Upper lobe of left lung (tissue), 6 donors: Measurements from ENCODE around the gene GRIK4. TPM values are rescaled to one million over a fixed set of nuclear protein-coding genes. Genes with fewer than 3 reads are reported as not detected.

Experiments used
- ATAC-seq, 2 donors: fragments of 200-7000 bp; cut with Tn5 transposase; one replicate each; pipeline ENCODE4 v1.9.1; 2022; ENCODE audit warnings: mild to moderate bottlenecking in 2 of 2, moderate library complexity in 2 of 2; ENCODE audit not compliant: low FRiP score in 2 of 2
- DNase-seq, 2 donors: peaks; one replicate each; pipeline ENCODE4 v3.0.0-alpha.2; 2019 to 2020
- H3K27ac ChIP-seq, 4 donors: fragments of 200-600 bp; sonication (generic); one replicate each; pipeline ENCODE4 v1.5.1; 2016 to 2019
- H3K27me3 ChIP-seq, 4 donors: fragments of 200-600 bp; sonication (generic); one replicate each; pipeline ENCODE4 v1.5.1; 2017 to 2019
- H3K36me3 ChIP-seq, 4 donors: fragments of 200-600 bp; sonication (generic); one replicate each; pipeline ENCODE4 v1.5.1; 2016 to 2019
- H3K4me1 ChIP-seq, 4 donors: fragments of 200-600 bp; sonication (generic); one replicate each; pipeline ENCODE4 v1.5.1; 2018 to 2019
- H3K4me3 ChIP-seq, 4 donors: fragments of 200-600 bp; sonication (generic); one replicate each; pipeline ENCODE4 v1.5.1; 2017 to 2019; ENCODE audit warnings: mild to moderate bottlenecking in 2 of 4, moderate library complexity in 1 of 4
- H3K9me3 ChIP-seq, 4 donors: fragments of 200-600 bp; sonication (generic); one replicate each; pipeline ENCODE4 v1.5.1; 2018 to 2019
- EP300 ChIP-seq, 4 donors: sonication (generic); formaldehyde crosslinking; IDR thresholded peaks; one replicate each; pipeline ENCODE4 v1.5.1; 2017; ENCODE audit warnings: antibody characterized with exemption in 4 of 4, control low read depth in 2 of 4
- POLR2A ChIP-seq, 4 donors: fragments of 450-650 bp; IDR thresholded peaks; one replicate each; pipeline ENCODE4 v1.5.1; 2016 to 2017; ENCODE audit warnings: antibody characterized with exemption in 4 of 4, mild to moderate bottlenecking in 2 of 4
- POLR2AphosphoS5 ChIP-seq, 2 donors: sonication (generic); formaldehyde crosslinking; IDR thresholded peaks; one replicate each; pipeline ENCODE4 v1.5.1; 2017; ENCODE audit warnings: antibody characterized with exemption in 2 of 2
- WGBS, 2 donors: methylation state at CpG; one replicate each; pipeline ENCODE4 v1.1.5; 2017 to 2018; 5-methylcytosine and 5-hydroxymethylcytosine counted together
- total RNA-seq, 6 donors: library from RNA; depleted of rRNA in 4 of 6; stranded (reverse); fragments of >200 nt in 4 of 6; gene quantifications; one replicate each; pipeline versions ENCODE4 v1.1.0 to v1.2.1, GENCODE V29; 2016 to 2021
- TF ChIP-seq, protein P1 (sequence below), 6 experiments: fragments of 450-650 bp in 4 of 6; fragments of 200-600 bp in 2 of 6; sonication (generic) in 2 of 6; IDR thresholded peaks; one replicate each; pipeline ENCODE4 v1.5.1; 2016 to 2019; ENCODE audit warnings: antibody characterized with exemption in 6 of 6
- donor health status: DM: no; HTN: no; CAD: no; lungs with moderate emphysema.
- donor health status: DM: no; HTN: yes; CAD: no; lungs with severe emphysema.

Gene GRIK4
- total RNA-seq, 6 donors from 2014 or later, result 0.30 to 8.4 (median 0.78) TPM

DNA sequence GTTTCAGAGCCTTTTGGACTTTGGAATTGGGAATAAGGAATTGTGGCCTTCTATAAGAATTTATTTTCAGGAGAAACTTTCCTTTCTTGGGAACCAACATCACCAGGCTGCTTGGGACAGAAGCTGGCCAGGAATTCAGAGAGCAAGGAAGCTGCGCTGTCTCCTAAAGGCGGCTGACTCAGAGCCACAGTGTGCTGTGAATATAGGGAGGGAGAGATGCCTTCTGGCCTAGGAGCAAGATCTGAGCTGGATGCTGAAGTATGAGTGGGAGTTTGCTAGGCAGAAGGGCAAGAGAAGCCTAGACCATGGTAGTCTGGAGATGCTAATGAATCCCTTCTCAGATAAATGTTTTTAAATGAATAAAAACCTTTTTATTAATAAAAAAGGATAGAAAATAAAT, 298.7 kb downstream of the GRIK4 start:
- Histone ChIP-seq H3K27me3 (no peaks in the 10 kb centered on the region), H3K36me3 (no peaks in the 10 kb centered on the region), H3K4me1 (no peaks in the 10 kb centered on the region), H3K4me3 (no peak overlapping the region), H3K27ac (no peak overlapping the region), H3K9me3 (no peaks in the 10 kb centered on the region)
- no peak for DNase-seq
- TF ChIP-seq POLR2A (IDR thresholded peaks at IDR 0.05) (no peak), POLR2AphosphoS5 (IDR thresholded peaks at IDR 0.05) (no peak), EP300 (IDR thresholded peaks at IDR 0.05) (no peak)
- TF ChIP-seq, protein P1, sequence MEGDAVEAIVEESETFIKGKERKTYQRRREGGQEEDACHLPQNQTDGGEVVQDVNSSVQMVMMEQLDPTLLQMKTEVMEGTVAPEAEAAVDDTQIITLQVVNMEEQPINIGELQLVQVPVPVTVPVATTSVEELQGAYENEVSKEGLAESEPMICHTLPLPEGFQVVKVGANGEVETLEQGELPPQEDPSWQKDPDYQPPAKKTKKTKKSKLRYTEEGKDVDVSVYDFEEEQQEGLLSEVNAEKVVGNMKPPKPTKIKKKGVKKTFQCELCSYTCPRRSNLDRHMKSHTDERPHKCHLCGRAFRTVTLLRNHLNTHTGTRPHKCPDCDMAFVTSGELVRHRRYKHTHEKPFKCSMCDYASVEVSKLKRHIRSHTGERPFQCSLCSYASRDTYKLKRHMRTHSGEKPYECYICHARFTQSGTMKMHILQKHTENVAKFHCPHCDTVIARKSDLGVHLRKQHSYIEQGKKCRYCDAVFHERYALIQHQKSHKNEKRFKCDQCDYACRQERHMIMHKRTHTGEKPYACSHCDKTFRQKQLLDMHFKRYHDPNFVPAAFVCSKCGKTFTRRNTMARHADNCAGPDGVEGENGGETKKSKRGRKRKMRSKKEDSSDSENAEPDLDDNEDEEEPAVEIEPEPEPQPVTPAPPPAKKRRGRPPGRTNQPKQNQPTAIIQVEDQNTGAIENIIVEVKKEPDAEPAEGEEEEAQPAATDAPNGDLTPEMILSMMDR (IDR thresholded peaks at IDR 0.05), result no peak
- WGBS, 2 donors, result 88 to 97% methylated on average over 2 of the region's 2 CpGs
- ATAC-seq, result no peak

DNA sequence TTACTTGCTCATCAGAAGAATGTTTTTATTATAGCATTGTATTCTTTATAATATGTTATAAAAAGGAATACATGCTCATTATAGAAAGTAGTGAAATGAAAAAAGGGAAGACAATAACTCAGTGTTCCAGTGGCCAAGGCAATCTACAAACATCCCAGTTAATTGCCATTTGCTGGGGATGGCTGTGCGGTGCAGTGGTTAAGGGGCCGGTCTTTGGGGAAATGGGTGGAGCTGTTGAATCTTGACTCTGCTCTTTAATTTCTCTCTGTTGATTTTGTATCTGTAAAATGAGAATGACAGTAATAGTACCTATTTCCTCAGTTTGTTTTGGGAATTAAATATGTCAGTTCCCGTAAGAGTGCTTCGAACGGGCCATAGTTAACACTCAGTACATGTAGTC, 299.7 kb downstream of the GRIK4 start:
- WGBS, 2 donors, result 92 to 93% methylated on average over 5 of the region's 5 CpGs

DNA sequence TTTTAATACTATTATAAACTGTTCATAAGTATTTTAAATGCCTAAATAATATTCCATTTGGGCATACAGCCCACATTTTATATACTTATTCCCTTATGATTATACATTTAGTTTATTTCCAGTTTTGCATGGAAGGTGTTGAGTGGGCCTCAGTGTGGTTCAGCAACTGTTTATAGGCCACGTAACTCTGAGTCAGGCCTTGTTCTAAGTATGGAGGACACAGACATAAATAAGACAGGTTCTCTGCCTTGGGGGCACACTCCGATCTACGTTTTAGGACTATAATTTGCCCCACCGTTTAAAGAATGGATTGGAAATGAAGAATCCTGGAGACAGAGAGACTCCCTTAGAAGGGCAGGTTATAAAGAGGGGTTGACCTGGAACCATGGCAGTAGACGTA, 300.2 kb downstream of the GRIK4 start:
- no peaks in the 10 kb centered on the region for H3K9me3 ChIP-seq
- H3K4me1 ChIP-seq, result no peaks in the 10 kb centered on the region
- DNase-seq (no peak), ATAC-seq (no peak)
- TF ChIP-seq, protein P1 (IDR thresholded peaks at IDR 0.05), result no peak
- TF ChIP-seq EP300 (IDR thresholded peaks at IDR 0.05), result no peak
- TF ChIP-seq POLR2AphosphoS5 (IDR thresholded peaks at IDR 0.05), result no peak
- no peak for TF ChIP-seq POLR2A (IDR thresholded peaks at IDR 0.05)
- WGBS, 2 donors, result 90 to 93% methylated on average over 5 of the region's 5 CpGs
- no peak overlapping the region for H3K4me3 ChIP-seq
- no peaks in the 10 kb centered on the region for H3K36me3 ChIP-seq
- no peaks in the 10 kb centered on the region for H3K27me3 ChIP-seq
- no peak overlapping the region for H3K27ac ChIP-seq

More for the DNA sequence above, 299.7 kb downstream of the GRIK4 start:
- no peak overlapping the region for H3K27ac ChIP-seq
- no peaks in the 10 kb centered on the region for H3K27me3 ChIP-seq
- no peaks in the 10 kb centered on the region for H3K4me1 ChIP-seq
- no peaks in the 10 kb centered on the region for H3K9me3 ChIP-seq
- no peak for TF ChIP-seq POLR2AphosphoS5 (IDR thresholded peaks at IDR 0.05)
- TF ChIP-seq POLR2A (IDR thresholded peaks at IDR 0.05), result no peak
- TF ChIP-seq, protein P1 (IDR thresholded peaks at IDR 0.05), result no peak
- no peak for TF ChIP-seq EP300 (IDR thresholded peaks at IDR 0.05)
- H3K4me3 ChIP-seq, result no peak overlapping the region
- no peaks in the 10 kb centered on the region for H3K36me3 ChIP-seq
- DNase-seq (no peak), ATAC-seq (no peak)

DNA sequence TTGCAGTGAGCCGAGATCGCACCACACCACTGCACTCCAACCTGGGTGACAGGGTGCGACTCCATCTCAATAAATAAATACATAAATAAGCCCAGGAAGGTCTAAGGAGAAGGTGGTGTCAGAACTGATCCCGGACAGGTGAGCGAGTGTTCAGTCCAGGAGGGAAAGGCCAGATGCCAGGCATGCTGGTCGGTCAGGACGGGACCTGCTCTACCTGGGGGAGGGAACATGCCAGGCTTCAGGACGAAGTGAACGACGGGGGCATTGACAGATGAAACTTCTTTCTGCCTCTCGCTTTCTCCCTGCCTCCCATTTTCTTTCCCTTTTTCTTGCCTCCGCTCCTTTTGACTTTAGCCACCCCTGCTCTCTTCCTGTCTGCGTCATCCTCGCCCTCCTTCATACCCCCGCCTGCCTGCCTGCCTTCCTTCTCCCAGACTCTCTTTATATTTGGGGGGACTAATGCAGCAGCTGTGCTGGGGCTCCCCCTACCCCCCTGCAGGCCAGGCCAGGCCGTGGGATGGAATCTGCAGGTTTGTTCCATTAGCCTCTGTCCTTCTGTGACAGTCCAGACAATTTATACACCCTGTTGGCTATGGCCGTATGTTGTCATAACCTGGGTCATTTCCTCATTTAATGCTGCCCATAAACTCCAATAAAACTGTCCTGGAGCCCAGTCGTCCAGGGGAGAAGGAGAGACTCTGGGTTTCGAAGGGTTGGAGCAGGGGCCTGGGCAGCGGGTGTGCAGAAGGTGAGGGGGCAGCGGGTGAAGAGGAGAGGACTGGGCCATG, 303.2 kb downstream of the GRIK4 start:
- H3K27ac ChIP-seq, result no peak overlapping the region
- no peak overlapping the region for H3K4me3 ChIP-seq
- WGBS, 2 donors, result 84 to 88% methylated on average over 21 of the region's 21 CpGs
- H3K4me1 ChIP-seq, result no peaks in the 10 kb centered on the region
- H3K9me3 ChIP-seq, result no peaks in the 10 kb centered on the region
- TF ChIP-seq POLR2AphosphoS5 (IDR thresholded peaks at IDR 0.05), result no peak
- TF ChIP-seq, protein P1 (IDR thresholded peaks at IDR 0.05), result no peak
- TF ChIP-seq POLR2A (IDR thresholded peaks at IDR 0.05), result no peak
- TF ChIP-seq EP300 (IDR thresholded peaks at IDR 0.05), result no peak
- no peak for ATAC-seq
- H3K36me3 ChIP-seq, result no peaks in the 10 kb centered on the region
- no peak for DNase-seq
- no peaks in the 10 kb centered on the region for H3K27me3 ChIP-seq
